ENCODE results near the gene RFPL2. TPM values are rescaled to one million over a fixed set of nuclear protein-coding genes. Genes with fewer than 3 reads are reported as not detected.
"Not testable (repeated sequence)": the region's sequence is repeated elsewhere in the genome, so short reads cannot be mapped to it uniquely, and the experiment has no call there.

RFPL2 gene
- total and polyA plus RNA-seq, 2 experiments from 2014 or later = 0.40 to 0.51 TPM

GRCh38 chr22:32148372-32148771 lies 56.5 kb downstream of the RFPL2 start:
- DNase-seq (ENCODE audit: low read depth in 1 of 2, low spot score in 1 of 2); H3K9me3 ChIP-seq (ENCODE audit: low read depth); H3K27me3 ChIP-seq; H3K36me3 ChIP-seq; H3K4me3 ChIP-seq; H3K4me1 ChIP-seq (ENCODE audit: low read depth); H3K27ac ChIP-seq: not testable (repeated sequence)

DNA sequence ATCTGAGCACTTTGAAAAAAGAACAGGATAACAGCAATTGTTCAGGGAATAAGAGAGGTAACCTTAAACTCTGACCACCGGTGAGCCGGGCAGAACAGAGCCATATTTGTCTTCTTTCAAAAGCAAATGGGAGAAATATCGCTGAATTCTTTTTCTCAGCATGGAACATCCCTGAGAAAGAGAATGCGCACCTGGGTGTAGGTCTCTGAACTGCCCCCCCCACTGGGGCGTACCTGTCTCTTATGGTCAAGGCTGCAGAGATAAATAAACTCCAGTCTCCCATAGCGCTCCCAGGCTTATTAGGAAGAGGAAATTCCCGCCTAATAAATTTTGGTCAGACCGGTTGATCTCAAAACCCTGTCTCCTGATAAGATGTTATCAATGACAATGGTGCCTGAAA lies 57.7 kb downstream of the RFPL2 start:
- not testable (repeated sequence) for H3K4me3 ChIP-seq; H3K27me3 ChIP-seq; H3K4me1 ChIP-seq (ENCODE audit: low read depth); H3K9me3 ChIP-seq (ENCODE audit: low read depth); H3K36me3 ChIP-seq; H3K27ac ChIP-seq; DNase-seq (ENCODE audit: low read depth in 1 of 2, low spot score in 1 of 2)

DNA sequence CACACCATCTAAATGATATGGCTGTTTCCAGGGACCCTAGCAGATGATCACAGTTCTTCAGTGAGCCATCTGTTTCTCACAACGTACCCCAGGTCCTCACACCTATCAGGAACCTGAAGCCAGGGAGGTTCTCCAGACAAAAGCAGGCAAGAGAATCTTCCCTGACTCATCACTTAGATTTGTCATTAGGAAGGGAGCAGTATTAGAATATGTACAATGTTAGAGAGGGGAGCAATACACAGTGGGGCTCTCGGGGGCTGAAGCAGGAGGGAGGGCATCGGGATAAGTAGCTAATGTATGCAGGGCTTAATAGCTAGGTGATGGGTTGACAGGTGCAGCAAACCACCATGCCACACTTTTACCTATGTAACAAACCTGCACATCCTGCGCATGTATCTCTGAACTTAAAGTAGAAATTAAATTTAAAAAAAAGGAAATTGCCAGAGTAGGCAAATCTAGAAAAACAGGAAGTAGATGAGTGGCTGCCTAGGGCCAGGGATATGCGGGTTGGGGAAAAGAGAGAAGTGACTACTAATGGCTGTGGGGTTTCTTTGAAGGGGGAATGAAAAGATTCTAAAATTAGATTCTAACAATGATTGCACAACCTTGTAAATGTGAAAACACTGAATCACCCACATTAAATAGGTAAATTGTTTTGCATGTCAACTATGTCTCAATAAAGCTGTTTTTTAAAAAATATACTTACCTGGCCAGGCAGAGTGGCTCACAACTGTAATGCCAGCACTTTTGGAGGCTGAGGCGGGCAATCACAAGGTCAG lies 60.2 kb downstream of the RFPL2 start:
- TF ChIP-seq, protein P1, sequence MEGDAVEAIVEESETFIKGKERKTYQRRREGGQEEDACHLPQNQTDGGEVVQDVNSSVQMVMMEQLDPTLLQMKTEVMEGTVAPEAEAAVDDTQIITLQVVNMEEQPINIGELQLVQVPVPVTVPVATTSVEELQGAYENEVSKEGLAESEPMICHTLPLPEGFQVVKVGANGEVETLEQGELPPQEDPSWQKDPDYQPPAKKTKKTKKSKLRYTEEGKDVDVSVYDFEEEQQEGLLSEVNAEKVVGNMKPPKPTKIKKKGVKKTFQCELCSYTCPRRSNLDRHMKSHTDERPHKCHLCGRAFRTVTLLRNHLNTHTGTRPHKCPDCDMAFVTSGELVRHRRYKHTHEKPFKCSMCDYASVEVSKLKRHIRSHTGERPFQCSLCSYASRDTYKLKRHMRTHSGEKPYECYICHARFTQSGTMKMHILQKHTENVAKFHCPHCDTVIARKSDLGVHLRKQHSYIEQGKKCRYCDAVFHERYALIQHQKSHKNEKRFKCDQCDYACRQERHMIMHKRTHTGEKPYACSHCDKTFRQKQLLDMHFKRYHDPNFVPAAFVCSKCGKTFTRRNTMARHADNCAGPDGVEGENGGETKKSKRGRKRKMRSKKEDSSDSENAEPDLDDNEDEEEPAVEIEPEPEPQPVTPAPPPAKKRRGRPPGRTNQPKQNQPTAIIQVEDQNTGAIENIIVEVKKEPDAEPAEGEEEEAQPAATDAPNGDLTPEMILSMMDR (IDR thresholded peaks at IDR 0.05; ENCODE audit: low read depth, low read length) = no peak
- no peaks in the 10 kb centered on the region for H3K36me3 ChIP-seq
- H3K4me1 ChIP-seq (ENCODE audit: low read depth) = no peaks in the 10 kb centered on the region
- no peaks in the 10 kb centered on the region for H3K27me3 ChIP-seq
- H3K4me3 ChIP-seq = no peak overlapping the region
- no peak overlapping the region for H3K27ac ChIP-seq
- DNase-seq (ENCODE audit: low read depth in 1 of 2, low spot score in 1 of 2) = no peak
- no peaks in the 10 kb centered on the region for H3K9me3 ChIP-seq (ENCODE audit: low read depth)

DNA sequence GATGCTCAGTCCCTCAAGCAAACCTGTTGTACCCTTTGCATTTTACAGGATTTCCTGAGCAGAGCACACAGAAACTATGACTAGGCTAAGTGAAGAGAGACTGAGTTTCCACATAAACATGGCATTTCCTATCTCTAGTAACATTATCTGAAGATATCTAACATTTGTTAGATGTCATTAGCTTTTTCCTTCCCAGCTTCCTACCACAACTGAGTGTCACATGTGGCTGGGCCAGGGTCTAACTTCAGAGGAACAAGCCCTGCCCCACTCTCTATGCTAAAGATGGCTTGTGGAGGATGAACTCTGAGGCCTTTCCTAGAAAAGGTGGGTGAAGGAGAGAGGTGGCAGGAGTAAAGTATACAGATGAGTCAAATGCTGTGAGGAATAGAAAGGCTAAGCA lies 62.3 kb downstream of the RFPL2 start:
- Histone ChIP-seq H3K36me3 (no peaks in the 10 kb centered on the region), H3K4me1 (ENCODE audit: low read depth) (no peaks in the 10 kb centered on the region), H3K27ac (no peak overlapping the region), H3K9me3 (ENCODE audit: low read depth) (no peaks in the 10 kb centered on the region), H3K4me3 (no peak overlapping the region), H3K27me3 (no peaks in the 10 kb centered on the region)
- no peak for DNase-seq (ENCODE audit: low read depth in 1 of 2, low spot score in 1 of 2)
- TF ChIP-seq, protein P1 (IDR thresholded peaks at IDR 0.05; ENCODE audit: low read depth, low read length) = no peak

DNA sequence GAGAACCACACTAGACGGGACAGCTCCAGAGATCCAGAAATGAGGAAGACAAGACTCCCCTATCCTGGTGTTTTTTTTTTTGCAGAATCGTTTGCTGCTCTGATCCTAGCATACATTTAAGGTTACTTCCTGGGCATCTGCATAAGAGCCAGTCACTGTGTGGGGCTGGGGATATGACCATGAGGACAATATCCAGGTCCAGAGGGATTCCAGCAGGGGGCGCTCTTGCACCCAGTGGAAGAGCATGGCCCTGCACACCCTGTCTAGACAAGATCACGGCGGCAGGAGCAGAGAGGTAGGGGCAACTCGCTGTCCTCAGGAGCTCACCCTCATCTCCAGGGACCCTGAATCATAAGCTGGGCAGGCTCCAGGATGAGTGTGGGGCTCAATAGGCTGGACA lies 64.2 kb downstream of the RFPL2 start:
- not testable (repeated sequence) for H3K27me3 ChIP-seq; H3K27ac ChIP-seq; DNase-seq (ENCODE audit: low read depth in 1 of 2, low spot score in 1 of 2); H3K4me1 ChIP-seq (ENCODE audit: low read depth); H3K36me3 ChIP-seq; H3K4me3 ChIP-seq; H3K9me3 ChIP-seq (ENCODE audit: low read depth)
- TF ChIP-seq, protein P1 (IDR thresholded peaks at IDR 0.05; ENCODE audit: low read depth, low read length) = peak; percentile 30

Other genes starting within 250 kb of the RFPL2 start
- gene SLC5A1, start 161.8 kb downstream of the RFPL2 start, total RNA-seq = 0.45 and 1.7 TPM in 2 replicates
- gene SLC5A1, start 161.8 kb downstream of the RFPL2 start, polyA plus RNA-seq = 0.76 and 1.3 TPM in 2 replicates
- gene C22orf42, start 45.8 kb downstream of the RFPL2 start, total RNA-seq = not detected in 2 replicates
- not detected in 2 replicates for gene C22orf42, start 45.8 kb downstream of the RFPL2 start, polyA plus RNA-seq
- not detected in 2 replicates for gene SLC5A4, start 50.3 kb upstream of the RFPL2 start, total RNA-seq
- gene SLC5A4, start 50.3 kb upstream of the RFPL2 start, polyA plus RNA-seq = not detected in 2 replicates
- gene RFPL3, start 152.8 kb upstream of the RFPL2 start, total RNA-seq = not detected in 2 replicates
- not detected in 2 replicates for gene RFPL3, start 152.8 kb upstream of the RFPL2 start, polyA plus RNA-seq
- 104 and 109 TPM in 2 replicates for gene RTCB, start 207.2 kb upstream of the RFPL2 start, total RNA-seq
- gene RTCB, start 207.2 kb upstream of the RFPL2 start, polyA plus RNA-seq = 137 and 154 TPM in 2 replicates